ENCODE data around the gene RPN2. TPM values are rescaled to one million over a fixed set of nuclear protein-coding genes. Genes with fewer than 3 reads are reported as not detected.
A peak's percentile ranks its signal among the peaks of the same experiment; 100 is the strongest.

Gene RPN2
- total and polyA plus RNA-seq, 9 of the 15 experiments (the other 6 are each of a cell fraction or from before 2014, with no cell fraction given): 168 to 548 (median 325) TPM

- TF ChIP-seq ATF7 (IDR thresholded peaks at IDR 0.05): 0 out of 2 replicates have a peak, but pooled peaks have one; percentile 14
- TF ChIP-seq GABPA (tag; conservative IDR thresholded peaks at IDR 0.05; ENCODE audit: low read depth): peak; percentile 85
- TF ChIP-seq PHF8 (IDR thresholded peaks at IDR 0.05; ENCODE audit: borderline replicate concordance, low read length): peak; percentile 43; the same call in 1 of the 2 replicates
- TF ChIP-seq ARID1B (IDR thresholded peaks at IDR 0.05): peak; percentile 43
- 0 out of 2 replicates have a peak, but pooled peaks have one; percentile 18 for TF ChIP-seq HIVEP1 (CRISPR knock-in tag; IDR thresholded peaks at IDR 0.05)
- no peak for TF ChIP-seq KHSRP (IDR thresholded peaks at IDR 0.05)
- TF ChIP-seq ETV1 (tag; conservative IDR thresholded peaks at IDR 0.05; ENCODE audit: low read depth): peak; percentile 71
- TF ChIP-seq HDAC3 (IDR thresholded peaks at IDR 0.05; ENCODE audit: borderline replicate concordance, partially characterized antibody): no peak
- TF ChIP-seq ZFP30 (CRISPR knock-in tag; IDR thresholded peaks at IDR 0.05; ENCODE audit: borderline replicate concordance): no peak
- TF ChIP-seq KDM4B (IDR thresholded peaks at IDR 0.05; ENCODE audit: borderline replicate concordance in 2 of 2, low read depth in 1 of 2): no peak
- peak; percentile 69; the same call in 1 of the 2 replicates for TF ChIP-seq ESRRA (IDR thresholded peaks at IDR 0.05; ENCODE audit: borderline replicate concordance, low read depth)
- no peak for TF ChIP-seq AFF1 (IDR thresholded peaks at IDR 0.05; ENCODE audit: low read depth in 1 of 2, partially characterized antibody in 2 of 2)
- 0 out of 2 replicates have a peak, but pooled peaks have one; percentile 19 for TF ChIP-seq ZBTB9 (CRISPR knock-in tag; IDR thresholded peaks at IDR 0.05)
- TF ChIP-seq PRDM10 (IDR thresholded peaks at IDR 0.05; ENCODE audit: partially characterized antibody): peak; percentile 47
- TF ChIP-seq CXXC5 (CRISPR knock-in tag; IDR thresholded peaks at IDR 0.05): no peak
Observed at GRCh38 chr20:37270576-37271420, 91.7 kb downstream of the RPN2 start (continued).
